Measurements from ENCODE around the gene CRAT.

CRAT gene

DNA sequence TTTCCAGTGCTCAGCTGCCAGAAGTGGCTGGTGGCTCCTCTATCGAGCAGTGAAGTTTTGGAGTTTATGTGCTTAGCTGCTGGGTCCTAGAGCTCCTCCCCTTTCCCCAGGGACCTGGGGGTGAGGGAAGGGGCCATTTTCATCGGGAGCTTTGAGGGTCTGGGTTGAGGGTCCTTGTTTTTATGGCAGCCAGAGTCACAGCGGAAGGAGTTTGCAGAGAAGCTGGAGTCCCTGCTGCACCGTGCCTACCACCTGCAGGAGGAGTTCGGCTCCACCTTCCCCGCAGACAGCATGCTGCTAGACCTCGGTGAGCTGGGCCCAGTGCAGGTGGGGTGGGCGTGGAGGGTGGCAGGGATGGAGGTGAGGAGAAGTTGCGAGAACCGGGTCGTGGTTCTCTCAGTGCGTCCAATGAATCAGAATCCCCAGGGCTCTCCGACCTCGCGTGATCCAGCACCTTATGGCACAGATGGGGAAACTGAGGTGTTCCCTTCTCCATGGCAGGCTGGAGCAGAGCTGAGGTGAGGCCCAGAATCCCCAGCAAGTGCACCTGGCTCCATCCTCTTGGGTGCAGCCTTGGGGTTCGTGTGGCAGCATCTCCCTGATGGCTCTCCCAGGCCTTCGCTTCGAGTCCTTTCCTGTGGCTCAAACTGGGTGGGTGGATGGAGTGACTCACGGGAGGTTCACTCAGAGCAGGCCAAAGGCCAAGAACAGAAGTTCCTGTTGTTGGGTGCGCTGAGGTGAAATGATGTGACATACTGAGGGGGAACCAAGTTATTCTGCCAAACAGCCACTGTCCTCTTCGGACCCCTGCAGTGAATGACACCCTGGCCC, 51.4 kb downstream of the CRAT start:
- DNase-seq, result no peak

DNA sequence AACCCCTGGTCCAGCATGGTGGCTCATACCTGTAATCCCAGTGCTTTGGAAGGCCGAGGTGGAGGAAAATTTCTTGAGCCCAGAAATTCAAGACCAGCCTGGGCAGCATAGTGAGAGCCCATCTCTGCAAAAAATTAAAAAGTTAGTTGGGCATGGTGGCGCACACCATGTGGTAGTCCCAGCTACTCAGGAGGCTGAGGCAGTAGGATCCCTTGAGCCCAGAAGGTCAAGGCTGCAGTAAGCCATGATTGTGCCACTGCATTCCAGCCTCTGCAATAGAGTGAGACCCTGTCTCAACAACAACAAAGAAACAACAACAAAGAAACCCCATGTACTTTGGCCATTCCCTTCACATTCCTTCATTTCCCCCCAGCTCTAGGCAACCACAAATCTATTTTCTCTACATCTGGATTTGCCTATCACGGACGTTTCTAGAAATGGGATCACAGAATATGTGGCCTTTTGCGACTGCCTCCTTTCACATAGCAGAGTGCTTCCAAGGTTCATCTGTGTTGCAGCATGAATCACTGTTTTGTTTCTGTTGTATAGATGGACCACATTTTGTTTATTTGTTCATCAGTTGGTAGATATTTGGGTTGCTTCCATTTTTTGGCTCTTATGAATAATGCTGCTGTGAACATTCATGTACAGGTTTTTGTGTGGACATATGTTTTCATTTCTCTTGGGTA, 56.3 kb downstream of the CRAT start:
- no peak for DNase-seq

DNA sequence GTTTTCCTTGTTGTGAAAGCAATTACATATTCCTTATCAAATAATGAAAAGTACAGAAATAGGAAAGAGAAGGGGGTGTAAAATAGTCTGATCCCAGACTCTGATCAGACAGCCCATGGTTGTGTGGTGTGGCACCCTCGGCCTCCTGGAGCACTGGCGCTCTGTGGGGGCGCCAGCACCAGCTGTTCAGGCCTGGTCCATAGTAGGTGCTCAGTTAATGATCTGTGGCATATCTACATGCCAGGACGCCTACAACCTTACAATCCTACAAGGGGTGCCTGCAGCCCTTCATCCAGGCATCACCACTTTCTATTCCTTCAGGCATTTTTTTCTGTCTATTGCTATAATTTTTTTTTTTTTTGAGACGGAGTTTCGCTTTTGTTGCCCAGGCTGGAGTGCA, 57.6 kb downstream of the CRAT start:
- DNase-seq, result no peak

DNA sequence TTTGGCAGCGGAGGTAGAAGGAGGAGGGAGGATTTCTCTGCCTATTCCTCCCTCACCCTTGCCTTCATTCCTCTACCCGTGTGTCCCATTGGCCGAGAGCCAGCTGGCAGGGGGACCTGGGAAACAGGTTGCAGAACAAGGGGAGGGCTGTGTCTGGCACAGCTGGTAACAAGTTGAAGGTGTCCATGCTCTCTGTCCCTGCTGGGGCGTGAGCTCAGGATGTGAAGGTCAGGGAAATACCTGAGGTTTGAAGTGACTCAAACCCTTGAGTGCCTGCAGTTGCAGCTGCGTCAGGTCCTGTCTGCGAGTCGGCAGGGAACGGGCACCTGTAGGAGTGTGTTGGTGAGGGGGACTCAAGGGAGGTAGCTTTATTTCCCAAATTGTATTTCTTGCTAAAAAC, 58.0 kb downstream of the CRAT start:
- DNase-seq, result no peak

Data from activated naive CD4-positive, alpha-beta T cell (primary cell).